ENCODE data around the gene CFAP77.

CFAP77 gene

GRCh38 chr9:132489536-132489935, 79.5 kb downstream of the CFAP77 start:
- no peak for DNase-seq (ENCODE audit: low spot score)

DNA sequence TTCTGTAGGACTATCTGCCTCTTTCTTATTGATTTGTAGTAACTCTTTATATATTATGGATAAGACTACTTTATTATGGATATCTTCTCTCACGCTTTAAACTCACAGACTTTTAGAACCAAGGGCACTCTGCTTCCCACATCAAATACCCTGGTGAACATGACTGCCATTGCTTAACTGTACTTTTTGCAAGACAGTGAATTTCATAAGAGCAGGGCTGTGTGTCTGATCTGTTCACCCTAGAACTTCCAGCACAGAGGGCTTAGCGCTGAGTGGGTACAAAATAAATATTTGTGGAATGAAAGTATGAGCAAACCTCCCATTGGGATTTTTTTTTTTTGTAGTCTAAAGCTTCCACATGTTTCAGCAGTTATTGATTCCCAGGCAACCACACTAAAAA, 84.8 kb downstream of the CFAP77 start:
- DNase-seq (ENCODE audit: low spot score): no peak

DNA sequence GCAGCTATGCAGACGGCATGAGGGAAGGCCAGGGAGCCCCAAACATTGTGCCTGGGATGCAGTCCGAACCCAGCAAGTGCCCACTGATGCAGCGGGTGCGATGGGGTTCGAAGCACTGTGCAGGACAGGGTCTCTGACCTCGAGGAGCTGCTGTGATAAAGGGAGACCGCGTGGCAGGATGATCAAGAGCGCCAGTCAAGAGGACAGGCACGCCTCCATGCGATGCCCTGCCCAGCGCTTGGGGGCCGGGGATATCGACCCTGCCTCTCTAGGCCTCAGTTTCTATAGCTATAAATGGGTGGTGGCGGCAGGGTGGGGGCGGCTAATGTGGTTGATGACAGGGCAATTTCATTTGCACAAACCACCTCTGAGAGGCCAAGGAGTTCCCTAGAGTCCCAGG, 87.7 kb downstream of the CFAP77 start:
- no peak for DNase-seq (ENCODE audit: low spot score)

- no peak for DNase-seq (ENCODE audit: low spot score)
Observed at GRCh38 chr9:132498531-132499210, 88.7 kb downstream of the CFAP77 start.

DNA sequence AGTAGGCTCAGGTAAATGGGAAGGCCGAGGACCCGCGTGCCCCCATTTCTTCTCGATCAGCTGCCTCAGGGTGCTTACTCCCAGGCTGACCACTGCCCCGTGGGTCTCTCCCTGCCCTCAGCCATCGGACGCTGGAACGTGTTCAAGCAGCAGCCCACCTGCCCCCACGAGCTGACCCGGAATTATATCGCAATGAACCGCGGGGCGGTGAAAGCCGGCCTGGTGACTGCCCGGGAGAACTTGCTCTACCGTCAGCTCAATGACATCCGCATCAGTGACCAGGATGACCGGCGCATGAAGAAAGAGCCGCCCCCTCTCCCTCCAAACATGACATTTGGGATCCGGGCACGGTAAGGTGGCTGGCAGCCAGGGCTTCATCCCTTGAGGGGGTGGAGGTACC, 89.2 kb downstream of the CFAP77 start:
- no peak for DNase-seq (ENCODE audit: low spot score)

DNA sequence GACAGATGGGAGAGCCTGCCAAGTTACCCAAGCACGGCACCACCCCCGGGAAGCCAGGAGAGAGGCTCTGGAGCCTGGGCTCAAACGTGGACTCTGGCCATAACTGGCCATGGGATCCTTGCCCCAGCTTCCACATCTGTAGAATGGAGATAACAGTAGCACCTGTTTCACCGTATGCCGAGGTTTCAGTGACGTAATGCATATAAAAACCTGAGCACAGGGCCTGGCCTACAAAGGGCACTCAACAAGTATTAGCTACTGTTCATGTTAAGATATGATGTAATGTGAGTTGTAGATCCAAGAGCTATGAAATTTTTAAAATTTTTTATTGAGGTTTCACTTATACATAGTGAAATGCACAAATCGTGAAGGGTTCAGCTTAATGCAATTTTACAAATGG, 90.2 kb downstream of the CFAP77 start:
- no peak for DNase-seq (ENCODE audit: low spot score)

- no peak for DNase-seq (ENCODE audit: low spot score)
Observed at GRCh38 chr9:132502480-132502879, 92.5 kb downstream of the CFAP77 start.

- no peak for DNase-seq (ENCODE audit: low spot score)
Observed at GRCh38 chr9:132503116-132503515, 93.1 kb downstream of the CFAP77 start.

- DNase-seq (ENCODE audit: low spot score): no peak
Observed at GRCh38 chr9:132504488-132504887, 94.5 kb downstream of the CFAP77 start.

- DNase-seq (ENCODE audit: low spot score): no peak
Observed at GRCh38 chr9:132505991-132506655, 96.1 kb downstream of the CFAP77 start.

- no peak for DNase-seq (ENCODE audit: low spot score)
Observed at GRCh38 chr9:132506977-132507669, 97.1 kb downstream of the CFAP77 start.

DNA sequence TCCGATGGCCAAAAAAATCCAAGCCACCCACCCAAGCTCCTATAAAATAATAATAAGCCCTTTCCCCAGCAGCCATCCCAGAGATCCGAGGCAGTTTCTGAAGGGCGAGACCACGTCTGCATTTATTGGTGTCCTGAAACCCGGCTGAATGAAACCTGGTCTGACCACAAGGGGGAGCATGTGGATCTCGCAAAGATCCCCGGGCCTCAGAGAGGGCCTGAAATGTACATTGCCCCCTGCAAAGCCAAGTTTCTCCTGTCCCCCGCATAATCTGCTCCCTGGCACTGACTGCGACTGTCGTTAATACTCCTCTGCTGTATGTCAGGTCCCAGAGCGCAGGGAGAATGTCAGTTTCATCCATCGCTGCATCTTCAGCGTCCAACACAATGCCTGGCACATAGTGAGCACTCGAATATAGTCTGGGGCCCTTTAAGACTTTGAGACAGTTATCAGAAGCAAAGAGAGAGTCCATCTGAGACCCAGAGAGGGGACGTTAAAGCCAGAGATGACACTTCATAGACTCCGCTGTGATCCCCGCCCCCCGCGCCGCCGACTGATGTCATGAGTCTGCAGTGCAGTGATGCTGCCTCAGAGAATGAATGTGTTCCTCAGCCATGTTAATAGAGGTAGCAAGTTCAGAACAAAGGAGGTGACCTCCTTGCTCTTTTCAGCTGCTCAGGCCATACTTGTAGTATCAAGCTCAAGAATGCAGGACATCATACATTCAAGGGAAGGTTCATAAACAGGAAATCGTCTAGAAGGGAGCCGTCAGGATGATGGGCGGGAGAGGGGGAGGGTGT, 97.9 kb downstream of the CFAP77 start:
- peak; percentile 77 for DNase-seq (ENCODE audit: low spot score)

GRCh38 chr9:132509928-132510874, 100.2 kb downstream of the CFAP77 start:
- no peak for DNase-seq (ENCODE audit: low spot score)

DNA sequence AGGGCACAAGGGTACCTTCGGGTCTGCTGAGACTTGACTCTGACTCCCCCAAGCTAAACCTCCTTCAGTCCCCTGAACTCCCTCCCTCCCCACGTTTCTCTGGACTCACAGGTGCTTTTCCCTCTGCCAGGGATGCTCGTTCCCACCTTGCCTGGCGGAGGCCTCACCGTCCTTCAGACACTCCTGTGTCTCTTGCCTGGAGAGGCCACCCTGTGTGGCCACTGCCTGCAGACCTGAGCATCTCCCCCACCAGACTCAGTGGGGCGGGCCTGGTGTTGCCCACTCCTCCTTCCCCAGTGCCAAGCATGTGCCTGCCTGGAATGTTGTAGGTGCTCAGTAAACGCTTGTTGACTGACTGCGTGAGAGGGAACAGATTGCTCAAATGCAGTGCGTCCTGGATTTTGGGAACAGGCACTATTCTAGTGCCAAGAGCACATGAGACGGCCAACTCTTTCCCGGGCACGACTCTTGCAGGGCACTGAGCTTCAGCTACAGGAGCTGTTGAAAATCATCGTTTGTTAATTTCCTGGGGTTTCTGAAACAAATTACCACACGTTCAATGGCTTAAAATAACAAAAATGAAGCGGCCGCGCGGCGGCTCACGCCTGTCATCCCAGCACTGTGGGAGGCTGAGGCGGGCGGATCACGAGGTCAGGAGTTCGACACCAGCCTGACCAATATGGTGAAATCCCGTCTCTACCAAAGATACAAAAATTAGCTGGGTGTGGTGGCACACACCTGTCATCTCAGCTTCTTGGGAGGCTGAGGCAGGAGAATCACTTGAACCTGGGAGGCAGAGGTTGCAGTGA, 101.4 kb downstream of the CFAP77 start:
- DNase-seq (ENCODE audit: low spot score): no peak

DNA sequence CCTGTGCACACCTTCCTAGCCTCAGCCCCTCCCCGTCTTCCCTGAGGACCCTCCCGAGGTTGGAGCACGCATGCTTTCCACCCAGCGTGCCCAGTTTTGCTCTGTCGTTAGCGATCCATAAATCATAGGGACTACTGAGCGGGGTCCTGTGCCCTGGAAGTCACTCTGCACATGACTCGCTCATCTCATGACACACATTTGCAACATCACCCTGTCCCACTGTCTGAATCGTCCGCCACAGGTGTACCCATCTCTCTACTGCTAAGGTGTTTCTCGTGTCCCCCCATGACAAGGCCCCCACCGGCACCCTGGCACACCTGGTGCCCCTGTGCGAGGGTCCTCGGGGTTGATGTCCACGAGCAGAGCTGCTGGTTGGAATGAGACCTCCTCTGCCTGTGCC, 103.4 kb downstream of the CFAP77 start:
- DNase-seq (ENCODE audit: low spot score): no peak

DNA sequence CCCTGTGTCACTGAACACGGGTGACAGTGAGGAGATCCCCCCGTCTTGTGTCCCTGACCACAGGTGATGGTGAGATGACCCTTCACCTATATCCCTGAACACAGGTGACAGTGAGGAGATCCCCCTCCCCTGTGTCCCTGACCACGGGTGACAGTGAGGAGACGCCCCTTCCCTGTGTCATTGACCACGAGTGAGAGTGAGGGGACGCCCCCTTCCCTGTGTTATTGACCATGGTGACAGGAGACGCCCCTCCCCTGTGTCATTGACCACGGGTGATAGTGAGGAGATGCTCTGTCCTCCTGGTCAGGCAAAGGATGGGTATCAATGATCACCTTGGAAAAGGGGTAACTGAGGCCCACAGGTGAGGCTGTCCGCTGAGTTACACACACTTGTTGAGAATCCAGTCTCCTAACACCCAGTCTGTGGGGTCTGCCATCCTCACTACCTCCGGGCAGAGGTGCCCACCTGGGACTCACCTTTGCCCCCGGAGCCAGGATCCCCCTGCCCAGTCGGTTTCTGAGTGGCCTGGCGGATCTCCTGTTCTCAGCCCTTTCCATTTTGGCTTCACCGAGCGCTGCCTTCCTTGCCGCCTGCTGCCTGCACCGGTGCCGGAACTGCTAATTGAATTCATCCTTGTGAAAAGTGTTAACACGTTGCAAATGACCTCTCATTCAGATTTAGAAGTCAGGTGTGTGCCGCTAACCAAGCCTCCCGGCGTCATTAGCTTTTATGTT, 104.2 kb downstream of the CFAP77 start:
- DNase-seq (ENCODE audit: low spot score): no peak

DNA sequence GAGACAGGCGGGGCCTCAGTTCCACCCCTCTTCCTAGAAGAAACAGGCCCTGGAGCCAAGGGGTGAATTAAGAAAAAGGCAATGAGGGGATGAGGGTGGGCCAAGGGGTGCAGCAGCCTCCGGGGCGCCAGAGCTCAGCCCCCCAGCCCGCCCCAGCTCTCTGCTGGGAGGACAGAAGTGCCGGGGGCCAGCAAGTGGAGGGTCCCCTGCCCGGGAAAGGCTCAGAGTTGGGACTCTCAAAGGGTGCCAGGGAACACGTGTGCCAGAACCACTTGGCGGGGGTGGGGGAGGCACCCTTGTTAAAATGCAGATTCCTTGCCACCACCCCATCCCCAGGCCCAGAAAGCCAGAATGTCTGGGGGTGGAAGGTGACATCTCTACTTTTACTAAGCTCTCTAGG, 104.8 kb downstream of the CFAP77 start:
- DNase-seq (ENCODE audit: low spot score): no peak

DNA sequence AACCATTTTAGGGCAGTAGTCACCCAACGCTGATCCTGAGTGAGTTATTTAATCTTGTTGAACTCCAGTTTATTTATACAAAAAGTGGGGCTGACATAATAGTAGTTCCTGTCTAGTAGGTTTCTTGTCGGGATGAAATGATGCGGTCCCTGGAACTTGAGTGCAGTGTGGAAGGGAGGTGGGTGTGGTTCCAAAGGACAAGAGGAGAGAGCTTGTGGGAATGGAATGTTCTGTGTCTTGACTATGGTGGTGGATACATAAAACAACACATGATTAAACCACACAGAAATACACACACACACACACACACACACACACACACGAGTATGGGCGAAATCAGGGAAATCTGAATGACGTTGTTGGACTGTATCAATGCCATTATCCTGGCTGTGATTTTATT, 106.3 kb downstream of the CFAP77 start:
- DNase-seq (ENCODE audit: low spot score): no peak

DNA sequence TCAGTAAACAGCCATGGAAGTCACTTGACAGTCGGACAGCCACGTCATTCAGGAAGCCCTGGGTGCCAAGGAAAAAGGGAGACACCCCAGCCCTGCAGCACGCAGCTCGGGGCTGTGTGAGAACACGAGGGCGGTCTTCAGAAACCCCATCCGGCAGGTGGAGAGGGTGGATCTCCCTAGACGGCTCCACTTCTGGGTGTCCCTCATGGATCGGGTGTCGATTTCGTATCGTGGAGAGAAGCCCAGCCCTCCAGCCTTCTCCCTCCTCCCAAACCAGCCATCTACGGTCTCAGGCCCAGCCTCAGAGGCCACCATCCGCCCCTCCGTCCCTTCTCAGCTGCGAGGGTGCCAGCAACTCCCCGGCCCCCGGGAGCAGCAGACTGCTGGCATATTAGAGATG, 106.9 kb downstream of the CFAP77 start:
- no peak for DNase-seq (ENCODE audit: low spot score)

All from RKO (cell line).